Endometrium (tissue), 2 donors: ENCODE results near the gene KDSR.

Experiments
- FAIRE-seq: peaks from 2 replicates; lab custom pipeline; 2012; peaks lifted over from hg19 to GRCh38; lab: Jason Lieb, UNC
- donor health status: control.
- donor health status: control.

KDSR gene

DNA sequence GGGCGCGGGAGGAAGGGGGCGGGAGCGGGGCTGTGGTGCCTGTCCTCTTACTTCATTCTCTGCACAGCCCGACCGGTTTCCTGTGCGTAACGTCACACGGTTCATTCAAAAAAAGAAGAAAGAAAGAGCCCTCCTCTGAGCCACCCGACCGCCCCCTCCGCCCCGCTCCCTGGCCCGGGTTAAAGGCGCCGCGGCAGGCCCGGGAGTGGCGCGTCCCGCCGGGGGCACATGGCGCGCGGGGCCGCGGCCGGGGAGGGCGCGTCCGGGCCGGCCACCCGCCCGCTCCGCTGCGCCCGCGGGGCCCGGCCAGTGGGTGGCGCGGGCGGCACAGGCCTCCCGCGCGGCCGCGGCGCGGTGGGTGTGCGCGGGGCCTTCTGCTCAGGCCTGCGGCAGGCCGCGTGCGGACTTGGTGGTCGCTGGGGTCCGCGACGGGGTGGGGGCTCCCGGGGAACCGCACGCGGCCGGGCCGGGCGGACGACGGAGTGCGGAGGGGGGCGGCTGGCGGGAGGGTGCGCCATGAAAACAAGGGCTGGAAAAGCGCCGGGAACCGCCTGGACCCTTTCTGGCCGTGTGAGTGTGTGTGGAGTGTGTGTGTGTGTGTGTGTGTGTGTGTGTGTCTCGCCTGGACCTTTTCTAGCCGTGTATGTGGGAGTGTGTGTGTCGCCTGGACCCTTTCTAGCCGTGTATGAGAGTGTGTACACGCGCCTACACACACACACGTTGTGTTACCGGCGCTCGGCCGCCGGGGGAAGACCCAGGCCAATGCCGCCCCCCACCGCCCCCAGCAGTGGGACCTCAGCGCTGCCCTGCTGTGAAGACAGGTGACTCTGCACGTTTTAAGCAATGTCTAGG, 46.7 kb downstream of the KDSR start:
- FAIRE-seq: no peak

DNA sequence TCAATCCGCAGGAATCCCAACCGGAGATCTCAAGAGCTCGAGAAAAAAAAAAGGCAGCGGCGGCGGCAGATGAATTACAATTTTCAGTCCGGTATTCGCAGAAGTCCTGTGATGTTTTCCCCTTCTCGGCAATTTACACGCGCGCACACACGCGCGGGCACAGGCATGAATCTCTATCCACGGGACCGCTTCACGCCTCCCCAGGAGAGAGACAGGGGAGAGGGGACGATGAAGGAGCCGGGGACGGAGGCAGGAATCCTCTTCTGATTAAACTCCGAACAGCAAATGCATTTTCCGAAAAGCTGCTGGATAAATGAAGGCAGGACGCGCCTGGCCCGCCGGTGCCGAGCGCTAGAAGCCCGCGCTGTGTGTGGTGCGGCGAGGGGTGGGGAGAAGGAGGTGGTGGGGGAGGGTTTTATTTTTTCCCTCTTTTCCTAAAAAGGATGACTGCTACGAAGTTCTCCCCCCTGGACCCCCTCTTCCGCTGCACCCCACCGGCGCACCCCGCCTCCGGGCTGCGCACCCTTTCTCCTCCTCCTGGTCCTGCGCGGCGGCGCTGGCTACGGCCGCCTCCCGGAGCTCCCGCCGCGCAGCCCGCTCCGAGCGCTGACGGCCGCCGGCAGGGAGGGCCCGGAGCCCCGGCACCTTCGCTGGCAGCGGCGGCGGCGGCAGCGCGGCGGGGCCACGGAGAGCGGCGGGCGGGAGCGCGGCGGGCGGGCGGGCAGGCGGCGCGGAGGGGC, 47.5 kb downstream of the KDSR start, which contains the start of gene BCL2:
Gene BCL2 (minus strand): TSS at position 387 of the 740 bp plus-strand sequence.
- FAIRE-seq: no peak

DNA sequence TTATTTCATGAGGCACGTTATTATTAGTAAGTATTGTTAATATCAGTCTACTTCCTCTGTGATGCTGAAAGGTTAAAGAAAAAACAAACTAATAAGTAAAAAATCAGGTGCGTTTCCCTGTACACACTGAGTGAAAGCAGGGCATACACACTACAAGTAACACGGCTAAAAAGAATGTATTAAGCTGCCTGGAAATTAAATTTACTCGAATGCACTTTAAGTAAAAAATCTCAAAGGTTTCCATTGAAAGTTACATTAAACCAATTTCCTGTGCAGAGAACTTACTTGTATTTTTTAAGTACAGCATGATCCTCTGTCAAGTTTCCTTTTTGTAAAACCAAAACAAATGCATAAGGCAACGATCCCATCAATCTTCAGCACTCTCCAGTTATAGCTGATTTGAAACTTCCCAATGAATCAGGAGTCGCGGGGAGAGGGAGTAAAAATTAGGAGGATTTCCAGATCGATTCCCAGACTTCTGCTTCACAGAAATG, 48.1 kb downstream of the KDSR start:
- FAIRE-seq: no peak

DNA sequence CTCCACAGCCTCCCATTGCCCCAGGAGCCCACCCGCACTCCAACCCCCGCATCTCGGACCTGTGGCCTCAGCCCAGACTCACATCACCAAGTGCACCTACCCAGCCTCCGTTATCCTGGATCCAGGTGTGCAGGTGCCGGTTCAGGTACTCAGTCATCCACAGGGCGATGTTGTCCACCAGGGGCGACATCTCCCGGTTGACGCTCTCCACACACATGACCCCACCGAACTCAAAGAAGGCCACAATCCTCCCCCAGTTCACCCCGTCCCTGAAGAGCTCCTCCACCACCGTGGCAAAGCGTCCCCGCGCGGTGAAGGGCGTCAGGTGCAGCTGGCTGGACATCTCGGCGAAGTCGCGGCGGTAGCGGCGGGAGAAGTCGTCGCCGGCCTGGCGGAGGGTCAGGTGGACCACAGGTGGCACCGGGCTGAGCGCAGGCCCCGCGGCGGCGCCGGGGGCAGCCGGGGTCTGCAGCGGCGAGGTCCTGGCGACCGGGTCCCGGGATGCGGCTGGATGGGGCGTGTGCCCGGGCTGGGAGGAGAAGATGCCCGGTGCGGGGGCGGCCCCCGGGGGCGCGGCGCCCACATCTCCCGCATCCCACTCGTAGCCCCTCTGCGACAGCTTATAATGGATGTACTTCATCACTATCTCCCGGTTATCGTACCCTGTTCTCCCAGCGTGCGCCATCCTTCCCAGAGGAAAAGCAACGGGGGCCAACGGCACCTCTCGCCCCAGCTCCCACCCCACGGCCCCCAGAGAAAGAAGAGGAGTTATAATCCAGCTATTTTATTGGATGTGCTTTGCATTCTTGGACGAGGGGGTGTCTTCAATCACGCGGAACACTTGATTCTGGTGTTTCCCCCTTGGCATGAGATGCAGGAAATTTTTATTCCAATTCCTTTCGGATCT, 48.8 kb downstream of the KDSR start:
- FAIRE-seq: no peak

DNA sequence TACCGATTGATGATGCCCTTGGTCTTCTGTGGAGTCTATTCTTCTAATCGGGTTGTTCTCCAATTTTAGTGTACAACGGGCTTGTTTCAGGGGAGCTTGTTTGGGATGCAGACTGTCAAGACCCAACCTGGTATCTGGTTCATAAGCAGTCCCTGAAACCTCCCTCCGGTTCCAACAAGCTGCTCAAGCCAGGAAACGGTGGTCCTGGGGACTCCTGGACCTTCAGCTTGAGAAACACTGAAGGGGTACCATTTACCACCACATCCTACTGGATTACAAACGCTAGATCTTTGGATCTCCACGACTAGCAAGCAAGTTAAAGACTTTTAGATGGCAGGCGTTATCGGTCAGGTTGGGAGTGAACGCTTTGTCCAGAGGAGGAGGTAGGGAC, 49.5 kb downstream of the KDSR start:
- no peak for FAIRE-seq

DNA sequence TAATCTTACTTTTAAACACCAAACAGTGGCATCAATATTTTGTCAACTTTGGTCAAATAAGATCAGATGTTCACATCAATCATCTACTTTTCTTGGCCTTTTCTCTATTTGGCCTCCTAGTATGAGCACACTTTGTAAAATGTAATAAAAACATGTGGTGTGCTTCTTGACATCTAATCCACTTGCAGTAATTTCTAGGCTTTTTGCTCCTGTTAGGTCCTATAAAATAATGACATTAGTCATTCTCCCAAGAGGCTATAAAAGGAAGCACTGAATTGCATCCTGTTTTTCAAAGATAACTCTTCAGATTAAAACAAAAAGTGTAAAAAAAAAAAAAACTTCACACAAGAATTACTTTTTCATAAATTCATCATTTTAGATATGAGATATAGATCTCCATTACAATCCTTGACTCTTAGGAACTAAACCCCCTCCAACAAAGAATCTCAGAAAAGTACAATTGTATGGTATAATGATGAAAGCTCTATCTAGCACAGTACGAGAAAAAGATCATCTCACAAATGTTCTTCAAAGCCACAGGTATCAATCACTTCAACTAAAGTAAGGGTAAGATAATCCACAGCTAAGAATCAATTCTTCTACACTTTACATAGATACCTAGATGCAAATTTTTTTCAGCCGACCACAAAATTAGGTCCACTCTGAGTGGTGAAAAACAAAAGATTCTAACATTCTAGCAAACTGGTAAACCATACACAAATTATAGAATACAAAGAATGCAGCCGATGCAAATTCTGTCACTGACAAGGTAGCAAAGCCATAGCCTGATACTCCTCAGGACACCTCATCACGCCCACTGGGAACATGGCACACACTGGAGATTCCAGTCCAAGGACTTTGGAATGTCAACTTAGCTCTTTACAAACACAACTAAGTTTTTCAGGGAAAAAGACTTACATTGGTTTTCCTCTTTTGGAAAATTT, 50.1 kb downstream of the KDSR start:
- FAIRE-seq: peak; percentile 39

DNA sequence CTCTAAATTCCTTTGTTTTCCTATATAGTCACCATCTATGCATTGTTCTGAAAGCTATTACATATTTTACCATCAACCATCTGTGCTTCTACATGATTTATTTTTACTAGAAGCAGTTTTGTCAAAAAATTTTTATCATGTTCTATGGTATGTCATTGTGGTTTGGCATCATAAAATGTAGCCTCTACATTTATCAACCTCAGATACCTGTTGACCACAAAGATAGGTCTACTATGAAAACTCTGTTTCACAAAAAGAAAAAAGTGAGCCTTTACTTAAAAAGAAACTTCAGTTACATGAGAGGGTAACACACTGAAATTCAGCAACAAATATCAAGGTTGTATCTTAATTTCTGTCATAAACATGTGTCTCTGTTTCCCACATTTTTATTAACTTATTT, 51.1 kb downstream of the KDSR start:
- no peak for FAIRE-seq

DNA sequence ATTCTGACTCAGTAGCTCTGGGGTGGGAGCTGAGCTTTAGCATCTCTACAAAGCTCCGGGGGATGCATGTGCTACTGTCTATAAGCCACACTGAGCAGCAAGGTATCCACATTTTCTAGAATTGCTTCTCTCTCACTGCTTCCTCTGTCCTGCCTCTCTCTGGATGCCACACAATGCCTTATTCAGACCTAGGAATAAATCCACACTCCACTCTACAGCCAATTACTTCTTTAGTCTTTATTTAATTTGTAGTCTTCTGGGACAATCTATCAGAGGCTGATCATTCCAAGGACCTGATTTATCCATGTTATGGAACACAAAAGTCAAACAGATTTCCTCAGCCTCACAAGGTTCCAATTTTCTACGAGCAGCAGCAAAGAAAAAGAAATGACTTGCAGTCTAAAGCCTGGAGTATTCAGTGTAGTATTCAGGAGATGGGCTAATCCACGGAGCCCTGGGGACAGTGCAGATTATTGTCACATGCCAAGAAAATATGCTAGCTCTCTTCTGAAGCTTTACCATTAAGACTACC, 51.8 kb downstream of the KDSR start:
- no peak for FAIRE-seq

DNA sequence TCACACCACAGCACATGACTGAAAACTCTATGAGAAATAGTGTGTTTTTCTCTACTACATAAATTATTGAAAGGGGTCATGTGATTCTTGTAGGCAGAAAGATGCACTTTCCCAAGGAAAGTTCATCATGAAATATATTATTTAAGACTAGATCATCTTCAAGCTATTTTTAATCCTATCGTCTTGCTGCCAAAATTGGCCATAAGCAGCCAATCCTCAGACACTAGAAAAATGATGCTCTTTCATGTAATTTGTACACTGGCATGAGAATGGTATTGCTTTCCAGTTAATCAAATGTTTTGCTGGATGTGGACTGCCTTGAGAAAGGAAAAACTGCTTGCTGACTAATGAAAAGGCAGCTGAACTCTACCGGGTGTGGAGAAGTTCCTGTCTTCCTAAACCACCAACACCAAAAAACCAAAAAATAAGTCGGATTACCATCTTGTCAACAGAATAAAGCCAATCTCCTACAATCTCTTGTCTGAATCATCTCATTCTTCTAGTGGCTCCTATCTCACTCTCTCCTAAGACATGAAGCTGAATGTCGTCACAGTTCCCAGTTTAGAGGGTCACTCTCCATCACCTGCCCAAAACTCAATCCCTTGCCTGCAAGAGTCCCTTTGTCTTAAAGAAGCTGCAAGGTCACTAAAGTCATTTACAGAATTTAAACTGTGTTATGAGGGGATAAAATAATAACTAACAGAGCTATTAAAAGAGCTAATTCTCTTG, 52.8 kb downstream of the KDSR start:
- no peak for FAIRE-seq

DNA sequence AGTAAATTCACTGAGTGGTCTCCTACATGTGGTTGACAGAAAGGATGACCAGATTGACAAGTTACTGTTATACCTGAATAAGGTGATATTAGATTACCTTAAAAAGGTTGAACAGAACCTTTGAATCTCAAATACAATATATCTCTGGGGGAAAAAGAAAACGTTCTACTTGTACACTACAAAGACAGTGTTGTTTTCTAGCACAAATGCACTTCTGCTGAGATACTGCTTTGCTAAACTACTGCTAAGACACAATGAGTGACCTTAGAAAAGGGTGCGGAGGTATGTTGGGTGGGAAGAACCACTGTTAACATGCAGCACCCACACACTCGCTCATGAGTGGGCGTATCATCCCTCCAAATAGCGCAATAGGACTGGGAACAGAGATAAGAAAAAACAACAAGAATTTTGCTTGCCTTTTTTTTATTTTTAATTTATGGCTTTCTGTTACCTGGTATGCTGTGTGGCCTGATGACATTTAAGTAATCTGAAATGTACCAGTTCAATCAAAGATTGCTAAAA, 53.5 kb downstream of the KDSR start:
- FAIRE-seq: no peak

DNA sequence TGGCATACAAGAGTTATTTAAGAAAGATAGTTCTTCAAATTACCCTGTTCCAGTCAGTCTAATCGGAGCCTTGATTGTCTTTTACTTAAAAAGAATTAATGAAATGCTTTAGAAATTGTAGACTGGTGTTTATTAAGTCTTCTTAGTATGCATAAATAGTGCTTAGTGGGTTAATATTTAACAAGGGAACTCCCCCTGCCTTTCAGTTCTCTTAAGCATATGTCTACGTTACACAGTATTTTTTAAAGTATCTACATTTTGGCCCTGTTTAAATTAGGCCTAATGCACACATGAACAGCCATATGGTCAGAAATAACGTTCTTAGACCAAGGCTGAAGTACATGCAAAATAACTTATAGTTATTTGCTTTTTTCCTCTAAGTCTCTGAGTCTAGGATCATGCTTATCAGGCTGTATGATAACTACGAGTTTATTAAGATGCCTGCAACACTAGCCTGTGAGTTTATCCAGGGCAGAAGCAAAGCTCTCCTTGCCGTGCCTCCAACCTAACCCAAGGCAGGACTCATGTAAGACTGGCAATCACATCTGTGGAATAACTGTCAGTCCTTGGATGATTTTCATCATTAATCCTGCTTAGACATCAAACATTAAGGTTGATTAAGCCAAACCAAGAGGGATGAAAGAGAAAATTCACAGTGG, 54.1 kb downstream of the KDSR start:
- no peak for FAIRE-seq

DNA sequence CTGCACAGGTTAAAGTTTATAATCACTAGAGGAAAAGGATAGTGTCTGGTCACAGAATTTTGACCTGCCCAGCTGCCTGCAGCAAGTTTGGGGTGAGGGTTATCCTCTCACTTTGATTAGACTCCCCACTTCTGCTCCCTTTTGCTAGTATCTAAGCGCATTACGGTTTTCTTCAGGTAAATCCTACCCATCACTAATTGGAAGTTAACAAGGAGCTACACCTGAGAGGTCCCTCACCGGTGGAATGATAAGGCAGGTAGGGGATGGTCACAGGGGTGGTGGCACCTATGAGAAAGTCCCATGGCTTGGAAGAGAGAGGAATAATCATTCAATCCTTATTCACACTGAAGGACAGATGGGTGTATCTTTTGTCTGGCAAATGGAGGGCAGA, 55.0 kb downstream of the KDSR start:
- FAIRE-seq: no peak

DNA sequence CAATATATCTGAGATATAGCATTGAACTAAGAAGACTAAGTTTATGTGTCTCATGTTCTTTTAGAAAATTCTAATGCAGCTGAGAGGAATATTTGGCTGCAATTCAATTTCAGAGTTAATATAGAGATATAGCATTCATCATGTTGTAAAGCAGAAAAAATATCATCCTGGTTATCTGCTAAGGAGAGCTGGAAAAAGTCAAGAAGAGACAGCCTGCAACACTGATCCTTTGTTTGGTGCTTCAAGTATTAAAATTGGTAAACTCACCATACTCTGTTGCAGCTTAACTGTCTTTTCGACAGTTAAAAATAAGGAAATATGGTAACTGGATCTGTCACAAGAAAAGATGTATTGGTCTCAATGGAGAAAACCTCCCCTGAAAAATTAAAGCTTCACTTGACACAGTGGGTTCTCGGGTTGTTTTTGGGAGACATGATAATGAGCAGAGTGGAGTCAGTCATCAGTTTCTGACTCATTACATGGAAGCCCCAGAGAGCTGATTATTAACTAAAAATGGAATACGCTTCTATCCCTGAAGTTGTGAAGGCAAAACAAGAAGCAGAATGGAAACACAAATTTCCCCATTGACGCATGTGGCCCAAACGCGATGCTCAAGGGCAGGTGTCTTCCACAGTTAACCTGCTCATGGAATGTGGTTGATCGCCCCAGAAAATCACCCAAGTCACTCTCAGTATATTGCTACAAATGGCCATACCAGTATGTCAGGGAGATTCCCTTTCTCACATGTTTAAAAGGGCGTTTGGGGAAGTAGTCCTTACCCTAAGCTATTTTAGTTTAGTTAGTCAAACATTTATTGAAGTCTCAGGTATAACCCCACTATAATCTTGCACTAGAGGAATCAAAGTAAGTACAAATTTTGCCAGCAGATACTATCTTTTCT, 55.6 kb downstream of the KDSR start:
- no peak for FAIRE-seq

DNA sequence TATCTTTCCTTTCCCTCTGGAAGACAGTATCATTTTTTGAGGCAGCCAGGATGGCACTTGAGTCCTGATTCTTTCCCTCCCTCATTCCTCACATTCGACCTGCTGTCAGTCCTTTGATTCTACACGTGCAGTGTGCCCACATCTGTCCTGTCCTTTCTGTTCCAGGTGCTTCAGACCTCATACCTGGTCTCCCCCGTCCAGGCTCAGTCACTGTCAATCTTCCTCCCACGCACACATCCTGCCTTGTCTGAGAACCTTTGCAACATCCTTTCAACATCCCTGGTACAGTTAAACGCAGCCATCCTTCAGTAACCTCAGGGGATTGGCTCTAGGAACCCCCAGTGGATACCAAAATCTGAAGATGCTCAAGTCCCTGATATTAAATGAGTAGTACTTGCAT, 57.6 kb downstream of the KDSR start:
- no peak for FAIRE-seq

DNA sequence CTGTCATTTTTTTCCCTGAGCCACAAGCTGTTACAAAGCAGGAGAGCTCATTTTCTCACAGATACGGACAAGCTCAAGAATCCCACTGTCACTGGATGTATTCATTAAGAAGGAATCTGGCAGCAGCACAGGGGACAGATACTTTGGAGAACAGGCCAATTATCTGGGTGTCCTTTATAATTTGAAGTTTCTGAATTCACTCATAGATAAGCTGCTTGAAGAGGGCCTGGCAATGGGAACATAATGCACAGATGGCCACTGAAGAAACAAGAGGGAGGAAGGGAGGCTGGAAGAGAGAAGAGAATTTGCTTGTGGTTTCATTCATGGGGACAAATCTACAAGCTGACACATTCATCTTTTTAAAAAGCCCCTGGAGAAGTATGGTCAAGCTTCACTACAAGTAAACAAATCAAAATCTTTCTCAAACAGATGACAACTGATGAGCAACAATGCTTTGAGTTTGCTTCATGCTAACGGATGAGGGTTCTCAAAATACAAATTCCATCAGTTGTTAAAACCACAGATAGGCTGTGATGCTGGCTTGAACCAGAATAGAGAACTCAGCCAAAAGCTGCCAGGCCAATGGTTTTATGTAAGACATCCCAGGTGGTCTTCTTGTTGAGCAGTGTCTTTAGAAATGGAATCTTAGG, 59.3 kb downstream of the KDSR start:
- no peak for FAIRE-seq

DNA sequence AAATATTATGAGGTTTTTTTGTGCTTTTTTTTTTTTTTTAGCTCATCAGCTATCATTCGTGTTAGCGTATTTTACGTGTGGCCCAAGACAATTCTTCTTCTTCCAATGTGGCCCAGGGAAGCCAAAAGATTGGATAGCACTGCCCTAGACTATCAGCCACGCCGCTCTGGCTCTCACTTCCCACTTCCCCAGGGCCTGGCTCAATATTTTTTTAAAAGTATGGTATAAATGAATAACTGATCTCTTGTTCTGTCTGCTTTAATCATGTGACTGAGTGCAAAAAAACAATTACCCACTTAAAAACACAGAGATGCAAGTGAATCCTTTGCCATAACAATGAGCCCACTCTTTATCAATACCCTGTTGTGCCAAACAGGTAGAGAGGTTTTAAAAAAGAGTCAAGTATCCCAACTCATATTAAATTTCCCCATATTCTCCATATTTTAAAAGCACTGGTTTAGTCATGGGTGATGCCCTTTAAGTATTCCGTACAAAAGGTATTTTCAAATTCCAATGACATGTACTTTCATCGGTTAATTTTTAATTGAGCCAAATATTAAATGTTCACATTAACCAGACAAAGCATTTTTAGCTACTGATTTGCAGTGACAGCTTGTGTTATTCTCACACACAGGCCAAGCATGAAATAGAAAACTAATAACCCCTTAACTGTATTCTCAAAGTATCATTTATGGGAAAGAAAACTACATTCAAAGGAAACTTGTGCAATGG, 60.0 kb downstream of the KDSR start:
- FAIRE-seq: no peak

DNA sequence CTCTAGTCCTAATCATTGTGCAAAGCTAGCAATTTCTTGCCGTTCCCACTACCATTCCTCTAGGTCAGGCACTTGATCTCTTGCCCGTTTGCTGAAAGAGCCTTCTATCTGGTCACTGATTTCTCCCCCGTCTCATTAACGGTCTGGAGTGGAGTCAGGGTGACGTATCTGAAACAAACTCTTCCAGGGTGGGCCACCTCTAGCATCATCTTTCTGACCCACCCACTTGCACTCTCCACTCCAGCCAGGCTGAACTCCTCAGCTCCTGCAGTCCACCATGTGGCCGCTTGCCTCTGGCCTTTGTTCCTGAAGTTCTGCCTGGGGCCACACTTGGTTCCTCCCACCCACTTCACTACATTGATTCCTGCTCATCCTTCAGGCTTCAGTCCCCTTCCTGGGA, 60.8 kb downstream of the KDSR start:
- FAIRE-seq: no peak
